Skin epidermis (tissue), 12 donors: ENCODE results near the gene CMBL.
"Not testable (repeated sequence)": the region's sequence is repeated elsewhere in the genome, so short reads cannot be mapped to it uniquely, and the experiment has no call there.

ENCODE experiments used
- H3K27ac ChIP-seq, 21 experiments: fragments of 200-600 bp; sonication (generic) in 11 of 21; one replicate each; pipeline ENCODE4 v1.5.0; 2020; ENCODE audit warnings: mild to moderate bottlenecking in 3 of 21, inconsistent platforms in 2 of 21, moderate library complexity in 2 of 21
- H3K4me3 ChIP-seq, 7 experiments: fragments of 200-600 bp; sonication (generic) in 2 of 7; one replicate each; pipeline ENCODE4 v1.5.0; 2020; ENCODE audit warnings: inconsistent platforms in 2 of 7, mild to moderate bottlenecking in 2 of 7, moderate library complexity in 1 of 7

The CMBL gene

DNA sequence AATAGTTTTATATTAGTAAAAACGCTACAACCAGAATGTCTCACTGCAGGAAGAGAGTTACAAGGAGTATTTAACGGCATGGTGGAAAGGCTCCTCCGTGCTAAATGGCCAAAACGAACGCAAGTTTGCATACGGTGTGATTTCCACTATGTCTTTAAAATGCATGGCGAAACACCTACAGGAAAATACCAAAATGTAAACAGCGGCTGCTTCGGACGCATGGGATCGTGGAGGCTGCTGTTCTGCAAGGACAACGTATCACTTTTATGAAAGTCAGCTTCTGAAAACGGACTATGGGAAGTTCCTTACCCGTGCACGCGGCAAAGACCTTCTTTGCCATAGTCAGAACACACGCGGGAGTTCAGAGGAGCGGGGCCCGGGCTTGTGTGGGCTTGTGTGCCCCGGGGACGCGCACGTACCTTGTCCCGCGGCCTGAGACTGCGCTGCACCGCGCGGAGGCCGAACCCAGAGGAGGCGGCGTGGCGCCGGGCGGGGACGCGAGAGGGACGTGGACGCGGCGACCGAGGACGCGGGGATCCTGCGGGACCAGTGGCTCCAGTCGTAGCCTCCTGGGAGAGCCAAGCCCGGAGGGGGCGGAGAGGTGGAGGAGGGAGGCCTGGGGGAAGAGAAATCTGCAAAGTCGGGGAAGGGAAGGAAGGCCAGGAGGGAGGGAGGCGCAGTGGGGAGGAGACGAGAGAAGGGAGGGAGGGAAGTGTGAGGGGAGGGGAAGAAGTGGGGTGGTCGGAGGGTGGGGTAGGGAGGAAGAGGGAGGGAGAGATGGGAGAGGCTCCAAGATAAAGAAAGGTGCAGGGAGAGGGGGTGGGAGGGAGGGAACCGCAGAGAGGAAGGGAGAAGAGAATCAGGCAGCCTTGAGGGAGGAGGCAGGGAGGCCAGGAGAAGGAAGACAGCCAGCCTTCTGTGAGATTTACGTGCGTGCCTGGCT is at the start of gene CMBL:
Gene CMBL, minus strand, starts transcription at position 697 of the 943 bp plus-strand sequence. CDS start 17,140 bp downstream, outside the sequence.
- Histone ChIP-seq H3K27ac (peak within 1 kb of the TSS in 17 of 21 experiments; percentile 8 to 81 (median 62)), H3K4me3 (peak within 1 kb of the TSS; percentile 29 to 55 (median 39))

DNA sequence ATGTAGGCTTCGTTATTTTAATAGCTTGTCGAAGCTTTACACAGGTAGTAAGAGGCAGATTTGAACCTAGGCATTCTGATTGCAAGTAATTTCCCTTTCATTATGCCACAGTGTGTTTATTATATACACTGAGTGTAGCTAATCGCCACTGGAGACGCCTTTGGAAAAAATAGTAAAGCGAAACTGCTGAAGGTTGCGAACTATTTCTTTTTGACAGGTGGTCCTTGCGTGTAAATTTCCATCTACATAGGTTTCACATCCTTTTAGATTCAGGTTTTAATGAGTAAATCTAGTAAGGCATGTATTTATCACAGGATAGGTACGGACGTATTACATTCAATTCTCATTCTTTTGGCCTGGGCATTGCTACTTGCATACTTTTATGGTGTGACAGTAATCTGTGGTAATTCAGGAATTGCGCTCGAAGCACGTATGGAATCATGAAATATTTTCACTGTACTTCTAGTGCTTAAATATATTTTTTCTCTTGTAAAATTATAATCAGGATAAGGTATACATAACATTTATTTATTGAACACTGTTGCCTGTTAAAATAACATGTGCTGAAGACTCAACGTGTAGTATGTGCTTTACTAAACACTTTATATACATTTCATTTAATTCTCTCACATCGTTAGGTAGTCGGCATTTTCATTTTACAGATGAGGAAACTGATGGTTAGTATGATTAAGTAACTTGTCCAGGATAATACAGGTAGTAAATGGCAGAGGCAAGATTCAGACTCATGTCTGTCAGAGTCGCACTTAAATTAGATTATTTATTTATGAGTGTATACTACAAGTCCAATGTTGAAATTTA is 47.6 kb upstream of the CMBL start:
- H3K4me3 ChIP-seq = peak overlapping the region; percentile 68 to 99 (median 95)
- peak overlapping the region in 12 of 21 experiments; percentile 3 to 100 (median 97) for H3K27ac ChIP-seq

DNA sequence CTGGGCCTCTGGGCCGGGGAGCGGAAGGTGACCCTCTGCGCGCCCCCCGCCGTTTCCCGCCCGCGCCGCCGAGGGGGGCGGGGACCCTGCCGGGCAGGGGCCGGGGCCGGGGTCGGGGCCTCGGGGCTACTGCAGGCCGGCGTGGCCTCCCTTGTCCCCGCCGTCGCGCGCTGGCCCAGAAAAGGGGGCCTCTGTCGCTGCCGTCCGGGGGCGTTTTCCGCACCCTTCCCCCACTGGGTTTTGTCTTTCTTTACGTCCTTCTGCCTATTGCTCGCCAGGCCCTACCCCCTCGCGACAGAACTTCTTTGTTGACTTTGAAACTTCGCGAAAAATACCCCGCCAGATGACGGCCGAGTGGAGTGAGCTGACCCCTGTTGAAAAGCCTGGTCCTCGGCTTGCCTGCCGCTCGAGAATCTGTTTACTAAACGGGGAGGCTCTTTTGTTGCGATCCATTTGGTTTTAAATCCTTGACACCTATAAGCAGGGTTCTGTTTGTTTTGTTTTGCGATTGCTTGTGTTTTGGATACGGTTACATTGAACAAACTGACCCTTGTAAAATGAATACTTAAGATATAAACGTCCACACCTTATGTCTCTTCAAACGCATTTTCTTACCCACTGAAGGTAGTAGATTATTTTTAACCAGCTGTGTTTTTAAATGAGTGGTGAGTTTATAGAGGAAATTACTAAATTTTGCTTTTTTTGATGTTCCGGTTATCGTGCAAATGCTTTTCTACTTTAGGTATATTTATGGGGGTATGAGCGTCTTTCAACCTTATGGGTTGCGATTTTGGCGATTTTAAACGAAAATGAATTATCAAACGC is 46.6 kb upstream of the CMBL start:
- Histone ChIP-seq H3K27ac (peak overlapping the region; percentile 93 to 100 (median 98)), H3K4me3 (peak overlapping the region; percentile 68 to 99 (median 95))

DNA sequence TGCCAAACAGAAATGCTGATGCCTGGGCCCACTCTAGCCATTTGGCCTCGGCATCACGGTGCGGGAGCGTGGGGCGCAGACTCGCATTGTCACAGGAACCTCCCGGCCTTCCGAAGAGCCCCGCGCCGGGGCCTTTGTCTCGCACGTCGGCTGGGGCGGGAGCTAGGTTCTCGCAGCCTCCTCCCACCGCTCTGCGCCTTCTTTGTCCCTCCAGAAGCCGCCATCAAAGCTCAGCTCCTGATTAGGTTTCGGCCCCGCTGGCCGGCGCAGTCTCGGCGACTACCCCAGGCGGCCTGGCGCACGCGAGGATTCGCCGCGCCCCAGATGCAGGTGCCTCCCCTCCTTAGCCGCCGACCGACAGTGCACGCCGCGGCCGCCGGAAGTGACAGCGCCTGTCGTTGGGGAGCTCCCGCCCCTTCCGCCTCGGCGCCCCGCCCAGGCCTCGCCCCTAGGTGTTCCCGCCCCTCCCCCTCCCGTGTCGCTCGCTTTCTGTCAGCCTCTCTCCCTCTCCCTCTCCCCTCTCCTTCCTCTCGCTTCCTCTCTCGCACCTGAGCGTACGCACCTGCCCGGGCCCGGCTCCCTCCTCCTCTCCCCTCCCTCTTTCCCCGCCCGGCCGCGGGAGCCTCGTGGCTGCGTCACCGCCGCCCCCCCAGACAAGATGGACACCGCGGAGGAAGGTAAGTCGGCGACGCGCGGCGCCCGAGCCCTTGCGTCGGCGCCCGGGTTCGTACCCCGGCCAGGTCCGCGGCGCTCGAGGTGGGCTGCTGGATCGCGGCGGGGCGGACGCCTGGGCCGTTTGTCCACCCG is 45.7 kb upstream of the CMBL start, which contains the start of gene MARCHF6:
Gene MARCHF6, plus strand, starts transcription at position 455 of the 807 bp plus-strand sequence. Its CDS starts 204 bp downstream, at position 659.
- peak within 1 kb of the TSS; percentile 93 to 100 (median 98) for H3K27ac ChIP-seq
- H3K4me3 ChIP-seq = peak within 1 kb of the TSS; percentile 68 to 99 (median 95)

DNA sequence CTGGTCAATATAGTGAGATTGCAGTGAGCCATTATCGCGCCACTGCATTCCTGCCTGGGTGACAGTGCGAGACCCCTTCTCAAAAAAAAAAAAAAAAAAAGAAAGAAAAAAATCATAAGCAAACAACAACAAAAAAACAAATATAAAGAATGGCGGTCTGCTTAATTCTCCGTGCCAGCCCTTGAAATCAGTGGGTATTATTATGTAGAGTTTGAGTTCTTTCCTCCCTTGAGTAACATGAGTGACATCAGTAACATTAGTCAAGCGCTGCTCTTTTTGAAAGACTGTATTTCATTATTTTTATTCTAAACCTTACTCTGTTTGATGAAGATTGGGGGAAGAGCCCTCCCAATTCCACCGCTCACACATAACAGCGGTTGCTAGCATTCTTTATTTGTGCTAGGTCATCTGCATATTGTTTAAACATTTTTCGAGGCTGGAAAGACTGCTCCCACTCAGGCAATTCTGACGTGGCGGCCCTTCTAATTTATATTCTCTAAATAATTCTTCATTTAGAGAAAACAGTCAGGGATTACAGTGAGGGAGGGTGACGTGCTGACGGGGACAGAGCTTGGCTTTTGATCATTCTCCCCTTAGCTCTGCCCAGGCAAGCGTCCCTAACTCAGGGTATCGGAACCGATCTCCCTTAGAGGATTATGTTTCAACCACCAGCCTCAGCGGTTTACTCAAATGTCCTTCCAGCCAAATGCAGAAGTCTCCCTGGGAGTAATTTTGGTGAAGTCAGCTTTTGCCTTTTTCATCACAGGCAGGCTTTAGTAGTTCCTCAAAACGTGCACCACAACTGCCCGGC is 44.9 kb upstream of the CMBL start:
- Histone ChIP-seq H3K27ac (peak overlapping the region; percentile 93 to 100 (median 98)), H3K4me3 (peak overlapping the region; percentile 68 to 99 (median 95))

DNA sequence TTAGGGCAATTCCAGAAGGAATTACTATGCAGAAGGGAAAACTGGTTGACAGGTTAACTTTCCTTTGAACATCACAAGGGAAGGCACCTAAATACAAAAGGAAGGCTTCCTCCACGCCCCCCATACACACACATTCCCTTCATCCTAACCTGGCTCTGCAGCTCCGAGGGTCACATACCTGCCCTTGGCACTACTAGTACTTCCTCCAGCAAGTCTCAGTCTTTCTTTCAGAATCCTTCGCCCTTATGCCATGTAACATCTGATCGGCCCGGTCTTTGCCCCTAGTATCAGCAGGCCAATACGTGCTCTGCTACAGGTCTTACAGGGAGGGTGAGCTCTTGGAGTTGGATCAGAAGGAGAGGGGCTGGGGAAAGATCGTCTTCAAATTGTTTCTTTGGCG is 44.2 kb upstream of the CMBL start:
- Histone ChIP-seq H3K4me3 (no peak overlapping the region), H3K27ac (peak overlapping the region in 4 of 21 experiments; percentile 24 to 98 (median 60))

DNA sequence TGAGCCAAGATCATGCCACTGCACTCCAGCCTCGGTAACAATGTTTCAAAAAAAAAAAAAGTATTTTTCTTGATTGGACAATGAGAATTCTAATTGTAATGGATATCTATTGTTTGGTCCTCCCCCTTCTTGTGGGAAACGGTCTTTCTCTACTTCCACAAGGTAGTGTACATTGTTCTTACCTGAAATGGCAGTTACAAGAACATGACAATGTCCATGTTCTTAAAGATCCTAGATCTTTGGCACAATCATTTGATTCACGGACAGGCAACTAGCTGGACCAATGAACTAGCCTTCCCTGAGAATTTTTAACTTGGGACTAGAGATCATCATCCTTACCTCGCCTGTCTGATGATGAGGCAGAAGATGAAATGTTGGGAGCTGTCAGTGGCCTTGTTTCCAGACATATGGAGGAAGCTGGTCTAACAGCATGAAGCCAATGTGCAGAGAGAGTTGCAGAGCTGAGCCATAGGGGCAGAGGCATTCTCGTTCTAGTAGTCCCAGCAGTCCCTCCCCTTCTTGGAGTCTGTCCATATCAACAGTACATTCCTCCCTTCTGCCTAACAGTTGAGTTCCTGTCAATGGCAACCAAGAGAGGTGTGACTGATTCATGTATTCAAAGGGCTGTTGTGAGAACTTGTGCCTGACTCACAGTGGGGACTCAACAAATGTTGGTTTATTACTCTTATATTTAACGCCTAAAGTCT is 43.6 kb upstream of the CMBL start:
- peak overlapping the region in 2 of 21 experiments; percentile 24 to 98 for H3K27ac ChIP-seq
- no peak overlapping the region for H3K4me3 ChIP-seq

DNA sequence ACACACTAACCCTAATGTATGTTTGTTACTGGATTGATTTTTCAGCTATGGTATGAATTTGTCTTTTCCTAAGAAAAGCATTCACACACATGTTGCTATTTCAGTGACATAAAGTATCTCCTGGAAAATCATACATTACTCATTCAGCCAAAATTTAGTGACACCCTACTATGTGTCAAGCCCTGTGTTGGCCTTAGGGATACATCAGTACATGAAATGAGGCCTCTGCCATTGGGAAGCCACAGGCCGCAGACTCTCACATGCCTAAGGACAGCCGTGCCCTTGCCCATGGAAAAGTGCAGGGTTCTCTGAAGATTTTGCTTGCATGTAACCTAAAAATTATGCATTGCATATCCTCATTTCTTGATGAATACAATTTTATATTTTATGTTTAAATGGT is 40.6 kb upstream of the CMBL start:
- Histone ChIP-seq H3K27ac (no peak overlapping the region), H3K4me3 (no peak overlapping the region)

DNA sequence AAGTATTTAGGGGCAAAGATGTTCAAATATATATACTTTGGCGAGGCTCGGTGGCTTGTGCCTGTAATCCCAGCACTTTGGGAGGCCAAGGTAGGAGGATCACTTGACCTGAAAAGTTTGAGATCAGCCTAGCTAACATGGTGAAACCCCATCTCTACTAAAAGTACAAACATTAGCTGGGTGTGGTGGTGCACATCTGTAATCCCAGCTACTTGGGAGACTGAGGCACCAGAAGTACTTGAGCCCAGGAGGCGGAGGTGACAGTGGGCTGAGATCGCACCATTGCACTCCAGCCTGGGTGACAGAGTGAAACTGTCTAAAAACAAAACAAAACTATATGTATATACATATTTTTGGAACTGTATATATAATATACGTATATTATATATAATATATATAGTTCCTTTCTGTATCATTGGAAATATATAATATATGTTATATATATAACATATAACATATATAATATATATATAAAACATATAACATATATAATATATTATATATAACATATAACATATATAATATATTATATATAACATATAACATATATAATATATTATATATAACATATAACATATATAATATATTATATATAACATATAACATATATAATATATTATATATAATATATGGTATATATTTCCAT is 36.9 kb upstream of the CMBL start:
- not testable (repeated sequence) for H3K4me3 ChIP-seq, H3K27ac ChIP-seq

DNA sequence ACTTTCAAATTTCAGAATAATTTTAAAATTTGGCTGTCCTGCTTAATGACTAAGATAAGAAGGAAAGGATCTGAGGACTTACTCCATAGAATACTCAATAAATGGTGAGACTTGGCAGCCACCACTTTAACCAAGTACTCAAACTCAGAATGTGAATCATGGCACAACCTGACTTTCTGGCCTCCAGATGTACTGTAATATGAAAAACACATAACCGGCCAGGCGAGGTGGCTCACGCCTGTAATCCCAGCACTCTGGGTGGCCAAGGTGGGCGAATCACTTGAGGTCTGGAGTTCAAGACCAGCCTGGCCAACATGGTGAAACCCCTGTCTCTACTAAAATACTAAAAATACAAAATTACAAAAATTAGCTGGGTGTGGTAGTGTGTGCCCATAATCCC is 35.8 kb upstream of the CMBL start:
- Histone ChIP-seq H3K4me3 (no peak overlapping the region), H3K27ac (no peak overlapping the region)

DNA sequence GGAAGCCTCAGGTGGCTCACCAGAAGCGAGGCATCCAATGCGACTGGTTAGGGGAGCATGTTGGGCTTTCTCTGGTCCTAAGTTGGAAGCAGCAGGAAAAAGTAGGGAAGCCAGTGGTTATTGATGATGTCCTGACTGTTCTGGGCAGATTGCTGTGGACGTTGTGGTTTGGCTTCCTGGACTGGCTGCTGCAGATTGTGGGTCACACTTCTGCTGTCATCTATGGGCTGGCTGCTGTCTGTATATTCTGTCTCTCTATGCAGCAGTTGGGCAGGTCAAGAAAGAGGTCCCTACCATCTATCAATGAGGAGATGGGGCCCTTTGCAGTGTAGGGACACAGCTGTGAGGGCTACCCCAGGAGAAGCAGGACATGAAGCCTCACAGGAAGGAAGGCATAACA is 32.3 kb upstream of the CMBL start:
- H3K27ac ChIP-seq = no peak overlapping the region
- no peak overlapping the region for H3K4me3 ChIP-seq

DNA sequence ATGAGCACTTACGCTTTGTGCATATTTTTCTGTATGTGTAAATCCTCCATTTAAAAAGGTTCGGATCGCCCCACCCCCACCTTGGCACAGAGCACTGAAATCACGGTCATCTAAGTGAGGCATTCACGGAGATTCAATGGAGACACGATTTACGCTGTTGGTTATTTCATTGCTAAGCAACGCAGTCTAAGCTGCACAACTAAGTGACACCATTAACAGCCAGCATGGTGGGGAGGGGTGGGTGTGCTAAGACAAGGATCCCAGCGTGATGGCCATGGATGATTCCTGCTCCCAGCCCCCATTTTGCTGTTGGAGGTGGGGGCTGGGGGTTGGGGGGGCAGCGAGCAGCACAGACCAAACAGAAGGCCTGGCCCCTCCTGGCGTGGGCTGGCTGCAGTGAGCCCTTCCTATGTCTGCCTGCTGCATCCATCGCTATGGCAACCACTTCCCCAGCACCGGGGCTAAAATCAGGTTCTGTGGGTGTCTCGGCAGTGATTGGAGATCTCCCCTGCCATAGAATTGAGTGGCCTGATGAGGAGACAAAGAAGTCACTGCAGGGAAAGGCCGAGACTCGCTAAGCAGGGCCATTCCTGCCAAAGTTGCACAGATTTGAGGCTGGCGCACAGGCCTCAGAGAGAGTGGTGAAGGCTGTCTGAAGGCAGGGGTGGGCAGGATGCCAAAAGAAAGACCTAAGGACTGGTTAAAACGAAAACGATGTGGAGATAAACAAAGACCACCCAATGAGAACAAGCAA is 31.5 kb upstream of the CMBL start:
- no peak overlapping the region for H3K4me3 ChIP-seq
- H3K27ac ChIP-seq = no peak overlapping the region

DNA sequence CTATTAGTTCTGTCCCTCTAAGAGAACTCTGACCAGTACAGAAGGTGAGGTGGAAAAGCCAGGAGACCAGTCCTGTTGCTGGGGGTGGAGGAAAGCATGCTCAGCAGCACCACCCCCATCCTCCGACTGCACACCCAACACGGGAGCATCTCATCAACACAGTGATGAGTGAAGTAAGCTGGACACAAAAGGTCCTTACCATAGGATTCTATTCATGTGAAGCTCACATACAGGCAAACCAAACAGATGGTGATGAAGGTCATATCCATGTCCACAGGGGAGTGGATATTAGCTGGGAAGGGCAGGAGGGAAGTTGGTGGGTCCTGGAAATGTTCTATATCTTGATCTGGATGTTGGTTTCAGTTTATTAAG is 31.0 kb upstream of the CMBL start:
- Histone ChIP-seq H3K27ac (no peak overlapping the region), H3K4me3 (no peak overlapping the region)

DNA sequence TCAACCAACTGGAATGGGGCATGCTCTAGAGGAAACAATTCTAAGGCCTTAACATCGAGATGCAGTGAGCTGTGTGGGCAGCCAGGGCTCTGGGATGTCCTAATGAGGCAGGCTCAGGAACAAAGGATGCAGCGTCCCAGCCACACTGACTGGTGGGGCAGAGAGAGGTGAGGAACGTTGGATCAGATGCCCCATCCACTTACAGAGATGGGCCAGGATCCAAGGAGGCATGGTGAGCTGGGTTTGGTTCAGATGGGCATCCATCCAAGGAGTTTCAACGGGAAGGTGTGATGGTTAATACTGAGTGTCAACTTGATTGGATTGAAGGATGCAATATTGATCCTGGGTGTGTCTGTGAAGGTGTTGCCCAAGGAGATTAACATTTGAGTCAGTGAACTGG is 30.3 kb upstream of the CMBL start:
- Histone ChIP-seq H3K27ac (no peak overlapping the region), H3K4me3 (no peak overlapping the region)

DNA sequence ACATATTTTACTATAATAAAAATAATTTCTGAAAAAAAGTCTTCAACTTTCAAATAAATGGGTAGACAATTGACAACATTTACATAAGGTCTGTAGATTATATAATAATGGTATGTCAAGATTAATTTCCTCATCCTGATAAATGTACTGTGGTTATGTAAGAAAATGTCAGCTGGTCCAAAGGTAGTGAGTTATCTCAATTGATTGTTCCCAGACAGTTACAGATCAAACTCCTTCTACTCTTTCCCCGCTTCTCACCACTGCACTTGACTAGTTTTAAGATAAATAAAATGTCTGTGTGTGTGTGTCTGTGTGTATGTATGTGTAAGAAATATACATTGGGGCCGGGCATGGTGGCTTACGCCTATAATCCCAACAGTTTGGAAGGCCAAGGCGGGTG is 29.4 kb upstream of the CMBL start:
- no peak overlapping the region for H3K4me3 ChIP-seq
- H3K27ac ChIP-seq = no peak overlapping the region
